Parathyroid adenoma (tissue), 2 donors: Measurements from ENCODE around the gene RTN4RL2.

ENCODE experiments used
- H2AFZ ChIP-seq: fragments of 300-600 bp; sonication (generic); one replicate; pipeline ENCODE4 v1.7.0; 2017; ENCODE audit warnings: antibody characterized with exemption, mild to moderate bottlenecking
- H3K27ac ChIP-seq: fragments of 300-600 bp; sonication (generic); one replicate; pipeline ENCODE4 v1.7.0; 2017
- H3K27me3 ChIP-seq: fragments of 300-600 bp; sonication (generic); one replicate; pipeline ENCODE4 v1.7.0; 2017; ENCODE audit warnings: low read length; ENCODE audit not compliant: control insufficient read depth, insufficient read depth
- H3K36me3 ChIP-seq: fragments of 300-600 bp; sonication (generic); one replicate; pipeline ENCODE4 v1.7.0; 2017; ENCODE audit warnings: low read length; ENCODE audit not compliant: control insufficient read depth, insufficient read depth
- H3K4me1 ChIP-seq: fragments of 300-600 bp; sonication (generic); one replicate; pipeline ENCODE4 v1.7.0; 2017; ENCODE audit warnings: control low read depth
- H3K4me2 ChIP-seq: fragments of 300-600 bp; sonication (generic); one replicate; pipeline ENCODE4 v1.7.0; 2017; ENCODE audit warnings: low read length
- H3K4me3 ChIP-seq: fragments of 300-600 bp; sonication (generic); one replicate; pipeline ENCODE4 v1.7.0; 2017; ENCODE audit warnings: low read depth, low read length
- H3K79me2 ChIP-seq: fragments of 300-600 bp; sonication (generic); one replicate; pipeline ENCODE4 v1.7.0; 2017; ENCODE audit warnings: control low read depth
- H3K9ac ChIP-seq: fragments of 300-600 bp; sonication (generic); one replicate; pipeline ENCODE4 v1.7.0; 2017; ENCODE audit warnings: mild to moderate bottlenecking
- H3K9me3 ChIP-seq: fragments of 300-600 bp; sonication (generic); one replicate; pipeline ENCODE4 v1.7.0; 2017; ENCODE audit warnings: low read length; ENCODE audit not compliant: control insufficient read depth
- CTCF ChIP-seq: fragments of 300-600 bp; sonication (generic); IDR thresholded peaks from one replicate; pipeline ENCODE4 v1.7.0; 2017; ENCODE audit warnings: antibody characterized with exemption, mild to moderate bottlenecking
- donor health status: primary hyperparathyroidism.

The RTN4RL2 gene

GRCh38 chr11:57498540-57498939 lies 38.2 kb downstream of the RTN4RL2 start:
- Histone ChIP-seq H3K4me3 (no peak overlapping the region), H3K36me3 (no peaks in the 10 kb centered on the region), H3K4me1 (peaks cover 2% of the 10 kb centered on the region), H3K9me3 (no peaks in the 10 kb centered on the region), H3K4me2 (no peak overlapping the region), H3K27ac (no peak overlapping the region), H2AFZ (no peak overlapping the region), H3K79me2 (no peaks in the 10 kb centered on the region), H3K27me3 (no peaks in the 10 kb centered on the region), H3K9ac (no peak overlapping the region)
- TF ChIP-seq CTCF: no peak

GRCh38 chr11:57499413-57499982 lies 39.2 kb downstream of the RTN4RL2 start:
- no peak for TF ChIP-seq CTCF
- Histone ChIP-seq H3K27ac (no peak overlapping the region), H3K4me2 (peak overlapping the region; percentile 68), H3K4me3 (peak overlapping the region; percentile 39), H3K36me3 (no peaks in the 10 kb centered on the region), H3K4me1 (peaks cover 2% of the 10 kb centered on the region), H3K9me3 (no peaks in the 10 kb centered on the region), H3K9ac (no peak overlapping the region), H3K79me2 (no peaks in the 10 kb centered on the region), H2AFZ (peak overlapping the region; percentile 83), H3K27me3 (no peaks in the 10 kb centered on the region)

- Histone ChIP-seq H3K9ac (no peak overlapping the region), H3K27me3 (no peaks in the 10 kb centered on the region), H3K79me2 (no peaks in the 10 kb centered on the region), H3K4me2 (peak overlapping the region; percentile 68), H2AFZ (peak overlapping the region; percentile 83), H3K4me3 (peak overlapping the region; percentile 39), H3K4me1 (peaks cover 2% of the 10 kb centered on the region), H3K36me3 (no peaks in the 10 kb centered on the region), H3K9me3 (no peaks in the 10 kb centered on the region), H3K27ac (no peak overlapping the region)
- TF ChIP-seq CTCF: no peak
These were observed 39.7 kb downstream of the RTN4RL2 start for GRCh38 chr11:57499983-57500461.

- Histone ChIP-seq H3K4me3 (no peak overlapping the region), H3K4me2 (no peak overlapping the region), H3K27me3 (no peaks in the 10 kb centered on the region), H2AFZ (no peak overlapping the region), H3K4me1 (peaks cover 2% of the 10 kb centered on the region), H3K9me3 (no peaks in the 10 kb centered on the region), H3K27ac (no peak overlapping the region), H3K9ac (no peak overlapping the region), H3K36me3 (no peaks in the 10 kb centered on the region), H3K79me2 (no peaks in the 10 kb centered on the region)
- TF ChIP-seq CTCF: no peak
These were observed 40.2 kb downstream of the RTN4RL2 start for GRCh38 chr11:57500515-57500914.

- Histone ChIP-seq H3K27ac (no peak overlapping the region), H3K4me2 (no peak overlapping the region), H3K36me3 (no peaks in the 10 kb centered on the region), H3K4me1 (peaks cover 2% of the 10 kb centered on the region), H3K9ac (no peak overlapping the region), H3K27me3 (no peaks in the 10 kb centered on the region), H2AFZ (no peak overlapping the region), H3K4me3 (no peak overlapping the region), H3K9me3 (no peaks in the 10 kb centered on the region), H3K79me2 (no peaks in the 10 kb centered on the region)
- TF ChIP-seq CTCF: no peak
These were observed 40.6 kb downstream of the RTN4RL2 start for GRCh38 chr11:57500926-57501325.
